Measurements from ENCODE around the gene FRYL.

FRYL gene

GRCh38 chr4:48565362-48566033 lies 214.6 kb downstream of the FRYL start:
- no peak for DNase-seq (ENCODE audit: low read depth in 1 of 2, low spot score in 1 of 2)

DNA sequence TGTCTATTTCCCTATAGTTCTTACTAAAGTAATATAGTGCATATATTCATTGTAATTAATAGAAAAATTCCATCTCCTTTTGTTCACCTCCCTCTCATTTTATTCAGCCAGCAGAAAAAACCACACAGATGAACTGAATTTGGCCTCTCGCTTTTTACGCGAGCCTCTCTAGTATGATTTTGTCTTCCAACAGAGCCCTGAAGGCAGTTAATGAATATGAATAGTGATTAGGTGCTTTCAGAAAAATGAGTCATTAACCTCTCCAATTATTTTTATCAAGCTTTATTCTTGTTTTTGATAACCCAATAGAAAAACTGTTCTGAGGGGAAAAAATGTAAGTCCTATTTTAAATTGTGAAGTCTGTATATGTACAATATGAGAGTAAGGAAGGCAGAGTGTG lies 215.9 kb downstream of the FRYL start:
- DNase-seq (ENCODE audit: low read depth in 1 of 2, low spot score in 1 of 2): no peak

DNA sequence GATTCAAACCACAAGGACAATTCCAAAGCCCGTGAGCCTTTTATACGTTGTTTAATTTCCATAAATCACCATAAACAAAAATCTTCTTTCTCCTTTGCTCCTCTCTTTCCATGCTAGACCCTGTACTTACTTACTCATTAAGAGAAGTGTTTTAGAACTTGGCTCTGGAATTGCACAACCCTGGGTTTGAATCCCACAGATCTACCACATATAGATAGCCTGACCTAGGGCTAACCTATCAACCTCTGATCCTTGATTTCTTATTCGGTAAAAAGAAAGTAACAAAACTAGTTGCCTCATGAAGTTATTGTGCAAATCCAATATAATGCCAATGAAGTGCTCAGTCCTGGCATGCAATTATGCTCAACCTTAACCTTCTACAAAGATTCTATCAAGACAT lies 221.3 kb downstream of the FRYL start:
- DNase-seq (ENCODE audit: low read depth in 1 of 2, low spot score in 1 of 2): no peak

DNA sequence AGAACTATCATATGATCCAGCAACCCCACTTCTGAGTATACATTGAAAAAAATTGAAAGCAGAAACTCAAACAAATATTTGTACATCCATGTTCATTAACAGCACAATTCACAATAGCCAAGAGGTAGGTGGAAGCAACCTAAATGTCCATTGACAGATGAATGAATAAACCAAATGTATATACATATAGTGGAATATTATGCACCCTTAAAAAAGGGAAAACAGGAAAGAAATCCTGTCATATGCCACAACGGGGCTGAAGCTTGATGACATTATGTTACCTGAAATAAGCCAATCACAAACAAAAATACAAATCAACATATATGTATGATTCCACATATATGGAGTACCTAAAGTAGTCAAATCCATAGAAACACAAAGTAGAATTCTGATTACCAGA lies 222.1 kb downstream of the FRYL start:
- no peak for DNase-seq (ENCODE audit: low read depth in 1 of 2, low spot score in 1 of 2)

DNA sequence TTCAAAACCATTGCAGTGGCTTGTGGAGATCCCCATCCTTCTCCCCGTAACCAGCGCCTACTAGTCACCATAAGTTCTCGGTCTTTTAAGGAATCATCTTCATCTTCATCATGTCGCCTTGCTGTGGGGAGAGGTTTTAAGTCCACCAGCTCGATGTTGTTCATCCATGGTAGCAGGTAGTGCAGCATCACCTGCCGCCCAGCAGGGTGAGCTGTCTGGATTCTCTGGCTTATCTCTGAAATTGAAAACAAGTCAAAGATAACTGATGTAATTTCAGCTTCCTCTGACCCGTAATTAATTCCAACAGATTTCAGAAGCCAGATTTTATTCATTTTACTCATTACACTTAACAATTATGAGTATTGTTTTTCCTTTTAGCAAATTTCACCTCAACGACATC lies 222.6 kb downstream of the FRYL start:
- no peak for DNase-seq (ENCODE audit: low read depth in 1 of 2, low spot score in 1 of 2)

- no peak for DNase-seq (ENCODE audit: low read depth in 1 of 2, low spot score in 1 of 2)
Observed at GRCh38 chr4:48556268-48556667, 223.8 kb downstream of the FRYL start.

GRCh38 chr4:48554606-48555005 lies 225.5 kb downstream of the FRYL start:
- DNase-seq (ENCODE audit: low read depth in 1 of 2, low spot score in 1 of 2): no peak

DNA sequence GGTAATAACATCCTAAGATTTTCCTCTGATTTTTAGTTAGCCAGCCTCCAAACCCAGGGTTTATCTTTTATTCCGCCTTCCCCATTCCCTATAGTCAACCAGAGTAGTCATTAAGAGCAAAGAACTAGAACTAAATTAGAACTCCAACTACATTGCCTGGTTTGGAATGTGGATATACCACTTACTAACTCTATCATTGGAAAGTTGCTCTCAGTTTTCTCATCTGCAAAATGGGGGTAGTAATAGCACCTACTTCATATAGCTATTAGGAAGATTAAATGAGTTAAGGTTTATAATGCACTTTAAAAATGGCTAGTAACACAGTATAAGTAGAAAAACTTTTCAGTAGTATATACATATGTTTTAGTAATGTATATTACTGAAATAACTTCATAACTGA lies 226.4 kb downstream of the FRYL start:
- no peak for DNase-seq (ENCODE audit: low read depth in 1 of 2, low spot score in 1 of 2)

GRCh38 chr4:48546336-48546735 lies 233.7 kb downstream of the FRYL start:
- no peak for DNase-seq (ENCODE audit: low read depth in 1 of 2, low spot score in 1 of 2)

- DNase-seq (ENCODE audit: low read depth in 1 of 2, low spot score in 1 of 2): no peak
Observed at GRCh38 chr4:48543796-48544195, 236.3 kb downstream of the FRYL start.

DNA sequence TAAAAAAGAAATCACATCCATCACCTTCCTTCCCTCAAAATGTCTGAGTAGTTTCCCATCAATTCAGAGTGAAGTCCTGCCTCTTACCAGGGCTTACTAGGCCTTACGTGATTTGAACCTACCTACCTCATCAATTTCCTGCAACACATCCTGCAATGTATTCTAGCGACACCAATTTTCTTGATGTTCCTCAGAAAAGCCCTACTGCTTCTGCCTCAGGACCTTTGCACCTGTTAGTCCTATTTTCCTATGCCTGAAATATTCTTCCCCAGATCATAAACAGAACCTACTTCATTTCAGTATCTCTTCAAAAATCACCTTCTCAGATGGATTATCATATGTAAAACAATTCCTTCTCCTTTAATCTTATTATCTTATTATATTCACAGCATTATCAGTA lies 237.2 kb downstream of the FRYL start:
- DNase-seq (ENCODE audit: low read depth in 1 of 2, low spot score in 1 of 2): no peak

DNA sequence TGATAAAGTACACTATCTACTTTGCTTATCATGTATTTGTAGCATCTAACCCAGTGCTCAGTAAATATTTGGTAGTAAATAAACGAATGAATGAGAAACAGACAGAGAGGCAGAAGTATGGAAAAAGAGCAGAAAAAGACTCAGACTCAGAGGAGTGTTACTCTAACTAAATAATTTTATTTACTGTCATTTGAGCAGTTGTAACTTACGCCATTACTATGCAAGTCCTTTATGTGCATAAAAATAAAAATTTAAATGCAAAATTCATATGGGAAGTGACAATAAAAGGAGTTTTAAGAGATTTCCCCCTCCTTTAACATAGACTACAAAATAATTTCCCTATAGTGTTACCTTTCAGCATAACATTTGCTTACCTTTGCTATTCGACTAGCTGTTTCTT lies 240.5 kb downstream of the FRYL start:
- no peak for DNase-seq (ENCODE audit: low read depth in 1 of 2, low spot score in 1 of 2)

- no peak for DNase-seq (ENCODE audit: low read depth in 1 of 2, low spot score in 1 of 2)
Observed at GRCh38 chr4:48538358-48538757, 241.7 kb downstream of the FRYL start.

GRCh38 chr4:48526406-48526805 lies 253.7 kb downstream of the FRYL start:
- DNase-seq (ENCODE audit: low read depth in 1 of 2, low spot score in 1 of 2): no peak

GRCh38 chr4:48518143-48518542 lies 261.9 kb downstream of the FRYL start:
- no peak for DNase-seq (ENCODE audit: low read depth in 1 of 2, low spot score in 1 of 2)

DNA sequence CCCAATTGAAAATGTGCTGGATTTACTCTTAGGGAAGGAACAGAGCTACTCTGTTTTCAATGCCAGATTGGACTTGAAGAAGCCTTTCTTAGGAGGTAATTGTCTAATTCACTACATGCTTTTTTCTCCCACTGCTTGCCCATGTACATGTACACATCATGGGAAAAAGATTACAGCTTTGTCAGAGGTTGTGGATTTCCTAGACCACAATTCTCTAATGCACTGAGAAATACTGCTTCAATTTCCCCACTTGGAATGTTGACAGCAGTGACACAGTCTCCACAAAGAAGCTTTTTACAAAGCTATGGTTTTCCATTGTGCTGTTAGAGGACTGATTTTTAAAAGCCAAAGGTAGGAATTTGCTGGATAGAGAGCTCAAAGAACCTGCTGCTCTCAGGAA lies 270.5 kb downstream of the FRYL start:
- no peak for DNase-seq (ENCODE audit: low read depth in 1 of 2, low spot score in 1 of 2)

DNA sequence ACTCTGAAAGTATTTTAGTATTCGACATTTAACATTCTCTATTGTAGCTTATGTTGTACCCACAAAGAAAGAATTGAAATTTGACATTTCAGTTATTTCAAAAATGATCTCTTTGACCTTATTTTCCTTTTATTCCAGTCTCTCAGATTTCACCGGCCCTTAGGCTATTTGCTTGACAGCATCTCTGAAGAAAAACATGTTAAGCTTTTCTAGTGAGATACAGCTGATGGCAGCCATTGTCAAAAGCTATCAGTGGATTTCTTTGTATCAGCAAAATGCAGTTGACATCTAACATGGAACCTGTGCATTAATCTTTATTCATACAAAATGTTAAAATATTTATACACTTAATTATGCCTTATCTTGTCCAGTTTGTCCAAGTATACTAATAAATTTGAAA lies 273.4 kb downstream of the FRYL start:
- DNase-seq (ENCODE audit: low read depth in 1 of 2, low spot score in 1 of 2): no peak

DNA sequence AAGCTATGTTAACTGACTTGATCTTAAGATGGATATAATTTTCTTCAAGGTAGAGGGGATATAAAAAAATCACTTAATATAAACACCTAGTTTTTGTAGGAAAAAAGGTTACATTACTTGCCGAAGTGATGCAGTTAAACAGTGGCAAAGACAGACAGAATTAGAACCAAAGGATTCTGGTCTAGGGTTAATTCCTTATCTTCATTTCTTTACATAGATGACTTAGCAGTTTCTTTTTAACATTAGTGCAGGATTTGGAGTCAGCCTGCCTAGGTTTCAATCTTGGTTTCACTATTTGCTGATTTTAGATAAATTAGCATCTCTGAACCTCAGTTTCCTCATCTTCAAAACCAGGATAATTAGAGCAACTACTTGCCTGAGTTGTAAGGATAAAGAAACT lies 275.7 kb downstream of the FRYL start:
- no peak for DNase-seq (ENCODE audit: low read depth in 1 of 2, low spot score in 1 of 2)

DNA sequence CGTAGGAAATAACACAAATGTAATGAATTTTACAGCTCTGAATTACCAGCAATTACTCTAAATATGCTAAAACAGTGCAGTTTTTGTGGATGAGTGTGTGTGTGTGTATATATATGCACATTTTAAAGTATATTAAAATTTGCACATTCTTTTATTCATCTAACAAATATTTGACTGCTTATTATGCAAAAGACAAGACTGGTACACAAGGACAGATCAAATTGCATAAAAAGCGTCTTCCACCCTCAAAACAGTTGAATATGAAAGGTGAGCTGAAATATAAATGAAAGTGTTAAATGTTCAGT lies 276.1 kb downstream of the FRYL start:
- DNase-seq (ENCODE audit: low read depth in 1 of 2, low spot score in 1 of 2): no peak

DNA sequence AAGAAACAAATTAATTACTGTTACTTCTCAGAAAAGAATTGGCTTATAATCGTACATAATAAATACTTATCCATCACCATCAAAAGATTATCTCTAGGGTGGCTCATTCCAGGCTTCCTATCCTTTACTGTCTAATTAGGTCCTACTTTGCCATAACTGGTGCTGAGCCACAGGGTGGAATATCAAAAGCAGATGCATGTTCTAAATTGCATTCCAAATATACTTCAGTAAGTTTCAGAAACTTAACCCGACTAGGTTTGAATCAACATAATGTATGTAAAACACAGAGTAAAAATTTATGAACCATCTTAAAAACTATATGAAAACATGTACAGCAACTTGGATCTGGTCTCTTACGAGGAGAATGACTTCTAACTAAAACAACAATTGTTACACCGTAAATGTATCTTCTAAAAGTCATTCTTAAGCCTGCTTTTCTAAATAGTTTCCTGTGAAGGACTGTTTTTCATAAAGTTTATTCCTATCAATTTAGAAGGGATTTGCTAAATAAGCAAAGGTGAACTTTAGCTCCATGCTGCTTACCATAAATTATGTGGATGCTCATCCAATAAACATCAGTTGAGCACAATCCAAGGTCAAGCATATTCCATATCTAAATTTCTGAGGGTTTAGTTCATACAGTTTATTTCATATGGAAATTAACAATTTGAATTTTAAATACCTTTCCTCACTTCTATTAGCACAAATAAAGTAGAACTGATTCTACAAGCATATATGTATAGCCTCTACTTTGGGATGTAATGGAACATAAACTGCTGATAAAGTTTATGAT lies 276.6 kb downstream of the FRYL start:
- no peak for DNase-seq (ENCODE audit: low read depth in 1 of 2, low spot score in 1 of 2)

- no peak for DNase-seq (ENCODE audit: low read depth in 1 of 2, low spot score in 1 of 2)
Observed at GRCh38 chr4:48499551-48500066, 280.5 kb downstream of the FRYL start.

GRCh38 chr4:48498895-48499294 lies 281.2 kb downstream of the FRYL start:
- no peak for DNase-seq (ENCODE audit: low read depth in 1 of 2, low spot score in 1 of 2)

GRCh38 chr4:48495941-48496340 lies 284.1 kb downstream of the FRYL start:
- no peak for DNase-seq (ENCODE audit: low read depth in 1 of 2, low spot score in 1 of 2)

Measured in stimulated activated CD4-positive, alpha-beta T cell treated with anti-CD3 and anti-CD28 coated beads, Interleukin-15, amount 100 ng/mL, for 1 hour (primary cell).